Activated CD4-positive, alpha-beta T cell treated with anti-CD3 and anti-CD28 coated beads for 4 hours (primary cell): ENCODE results near the gene FRG2B.
"Not testable (repeated sequence)": the region's sequence is repeated elsewhere in the genome, so short reads cannot be mapped to it uniquely, and the experiment has no call there.

ENCODE experiments used
- DNase-seq, 2 donors: peaks; one replicate each; pipeline ENCODE4 v3.0.0-alpha.2; 2020

FRG2B gene

DNA sequence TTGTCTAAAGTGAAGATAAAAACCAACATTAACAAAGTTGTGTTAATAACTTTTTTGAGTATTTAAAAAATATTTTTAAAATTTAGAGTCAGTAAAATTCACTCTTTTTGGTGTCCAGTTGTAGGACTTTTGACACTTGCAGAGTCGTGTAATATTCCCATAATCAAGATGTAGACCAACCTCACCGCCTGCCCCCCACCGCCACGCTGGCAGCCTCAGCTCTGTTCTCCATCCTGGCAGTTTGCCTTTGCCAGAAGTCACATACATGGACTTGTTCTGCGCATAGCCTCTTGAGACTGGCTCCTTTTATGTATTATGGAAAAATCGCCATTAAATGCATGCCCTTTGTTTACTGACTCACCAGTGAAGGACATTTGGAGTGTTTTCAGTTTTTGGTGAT is 33.9 kb downstream of the FRG2B start:
- DNase-seq, result no peak

DNA sequence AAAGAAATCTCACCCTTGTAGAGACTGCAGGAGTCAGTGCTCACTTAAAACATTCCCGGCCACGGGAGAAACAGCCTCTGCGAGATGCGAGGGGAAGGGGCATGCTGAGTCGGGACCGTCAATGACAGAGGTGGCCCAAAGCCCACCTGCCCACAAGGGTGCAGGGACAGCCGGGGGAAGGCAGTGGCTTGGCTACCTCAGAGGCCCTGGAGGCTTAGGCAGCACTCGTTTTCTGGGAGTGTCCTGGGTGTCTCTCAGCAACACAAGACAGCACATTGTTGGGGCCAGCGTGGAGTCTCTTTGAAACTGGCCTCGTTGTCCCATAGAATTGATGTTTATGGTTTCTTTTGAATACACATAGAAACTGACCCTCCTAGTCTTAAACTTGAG is 35.6 kb downstream of the FRG2B start:
- no peak for DNase-seq

GRCh38 chr10:133590226-133590969 is 36.2 kb downstream of the FRG2B start:
- DNase-seq, result no peak

GRCh38 chr10:133577037-133577436 is 49.6 kb downstream of the FRG2B start:
- DNase-seq, result not testable (repeated sequence)
